Measurements from ENCODE around the gene IL26. TPM values are rescaled to one million over a fixed set of nuclear protein-coding genes. Genes with fewer than 3 reads are reported as not detected.

The IL26 gene
- polyA plus RNA-seq, 2 of the 4 experiments (the other 2 are of a cell fraction) = not detected

DNA sequence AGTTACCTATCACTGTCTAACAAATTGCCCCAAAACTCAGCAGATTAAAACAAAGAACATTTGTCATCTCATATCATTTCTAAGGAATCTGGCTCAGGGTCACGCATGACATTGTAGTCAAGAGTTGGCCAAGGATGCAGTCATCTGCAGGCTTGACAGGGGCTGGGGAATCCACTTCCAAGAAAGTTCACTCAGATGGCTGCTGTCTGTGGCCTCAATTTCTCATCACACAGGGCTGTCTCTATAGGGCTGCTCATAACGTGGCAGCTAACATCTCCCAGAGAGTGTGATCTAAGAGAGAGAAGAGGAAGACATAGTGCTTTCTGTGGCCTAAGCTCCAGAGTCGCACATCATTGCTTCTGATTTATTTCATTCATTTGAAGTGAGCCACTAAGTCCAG is 44.7 kb upstream of the IL26 start:
- H3K9me3 ChIP-seq = no peaks in the 10 kb centered on the region
- ChIA-PET CTCF (no interaction called here), POLR2A (no interaction called here)
- 57% methylated on average over 3 of the region's 3 CpGs for WGBS (ENCODE audit: missing lambda C conversion rate)
- H3K27ac ChIP-seq = no peak overlapping the region
- FAIRE-seq (no peak), ATAC-seq (no peak), DNase-seq (ENCODE audit: low read depth in 1 of 2, low spot score in 1 of 2) (no peak)
- no peak overlapping the region for H3K4me2 ChIP-seq
- no peak overlapping the region for H3K4me3 ChIP-seq
- no peak for TF ChIP-seq CHD4 (IDR thresholded peaks at IDR 0.05; ENCODE audit: borderline replicate concordance)
- TF ChIP-seq KDM1A (IDR thresholded peaks at IDR 0.05; ENCODE audit: low read depth) = no peak
- TF ChIP-seq, protein P1, sequence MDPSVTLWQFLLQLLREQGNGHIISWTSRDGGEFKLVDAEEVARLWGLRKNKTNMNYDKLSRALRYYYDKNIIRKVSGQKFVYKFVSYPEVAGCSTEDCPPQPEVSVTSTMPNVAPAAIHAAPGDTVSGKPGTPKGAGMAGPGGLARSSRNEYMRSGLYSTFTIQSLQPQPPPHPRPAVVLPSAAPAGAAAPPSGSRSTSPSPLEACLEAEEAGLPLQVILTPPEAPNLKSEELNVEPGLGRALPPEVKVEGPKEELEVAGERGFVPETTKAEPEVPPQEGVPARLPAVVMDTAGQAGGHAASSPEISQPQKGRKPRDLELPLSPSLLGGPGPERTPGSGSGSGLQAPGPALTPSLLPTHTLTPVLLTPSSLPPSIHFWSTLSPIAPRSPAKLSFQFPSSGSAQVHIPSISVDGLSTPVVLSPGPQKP (IDR thresholded peaks at IDR 0.05; ENCODE audit: low read depth, low read length) = no peak
- no peak for TF ChIP-seq NFE2L2 (conservative IDR thresholded peaks at IDR 0.05; ENCODE audit: low read length)
- no peak for TF ChIP-seq NR3C1 (IDR thresholded peaks at IDR 0.05)
- TF ChIP-seq HOXB13 (CRISPR knock-in tag; IDR thresholded peaks at IDR 0.05; ENCODE audit: low read depth) = no peak
- no peak for TF ChIP-seq MAFK (IDR thresholded peaks at IDR 0.05; ENCODE audit: partially characterized antibody)
- TF ChIP-seq, protein P2, sequence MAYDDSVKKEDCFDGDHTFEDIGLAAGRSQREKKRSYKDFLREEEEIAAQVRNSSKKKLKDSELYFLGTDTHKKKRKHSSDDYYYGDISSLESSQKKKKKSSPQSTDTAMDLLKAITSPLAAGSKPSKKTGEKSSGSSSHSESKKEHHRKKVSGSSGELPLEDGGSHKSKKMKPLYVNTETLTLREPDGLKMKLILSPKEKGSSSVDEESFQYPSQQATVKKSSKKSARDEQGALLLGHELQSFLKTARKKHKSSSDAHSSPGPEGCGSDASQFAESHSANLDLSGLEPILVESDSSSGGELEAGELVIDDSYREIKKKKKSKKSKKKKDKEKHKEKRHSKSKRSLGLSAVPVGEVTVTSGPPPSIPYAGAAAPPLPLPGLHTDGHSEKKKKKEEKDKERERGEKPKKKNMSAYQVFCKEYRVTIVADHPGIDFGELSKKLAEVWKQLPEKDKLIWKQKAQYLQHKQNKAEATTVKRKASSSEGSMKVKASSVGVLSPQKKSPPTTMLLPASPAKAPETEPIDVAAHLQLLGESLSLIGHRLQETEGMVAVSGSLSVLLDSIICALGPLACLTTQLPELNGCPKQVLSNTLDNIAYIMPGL (CRISPR knock-in tag; IDR thresholded peaks at IDR 0.05; ENCODE audit: borderline replicate concordance) = no peak
- TF ChIP-seq, protein P3, sequence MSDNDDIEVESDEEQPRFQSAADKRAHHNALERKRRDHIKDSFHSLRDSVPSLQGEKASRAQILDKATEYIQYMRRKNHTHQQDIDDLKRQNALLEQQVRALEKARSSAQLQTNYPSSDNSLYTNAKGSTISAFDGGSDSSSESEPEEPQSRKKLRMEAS (IDR thresholded peaks at IDR 0.05) = no peak
- TF ChIP-seq CHD2 (IDR thresholded peaks at IDR 0.05; ENCODE audit: low read length, partially characterized antibody) = no peak
- TF ChIP-seq KDM5A (IDR thresholded peaks at IDR 0.05) = no peak
- no peak for TF ChIP-seq ZSCAN20 (CRISPR knock-in tag; IDR thresholded peaks at IDR 0.05)
- TF ChIP-seq ZFP36 (IDR thresholded peaks at IDR 0.05; ENCODE audit: borderline replicate concordance, partially characterized antibody) = no peak
- H3K4me1 ChIP-seq = no peaks in the 10 kb centered on the region

DNA sequence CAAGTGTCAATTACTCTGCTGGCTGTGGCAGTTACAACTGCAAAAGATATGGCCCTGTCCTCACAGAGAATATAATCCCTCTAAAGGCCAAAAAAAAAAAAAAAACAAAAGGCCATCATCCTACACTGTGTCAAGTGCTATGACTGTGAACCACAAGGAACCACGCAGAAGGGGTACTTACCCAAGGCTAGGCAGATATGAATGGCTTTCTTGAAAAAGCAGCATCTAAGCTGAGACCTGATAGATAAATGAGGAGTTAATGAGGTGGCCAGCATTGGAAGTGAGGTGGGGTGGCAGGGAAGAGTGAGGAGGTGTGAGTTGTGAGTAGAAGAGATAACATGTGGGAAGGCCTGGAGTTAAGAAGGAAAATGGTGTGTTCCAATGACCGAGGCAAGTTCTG is 44.2 kb upstream of the IL26 start:
- TF ChIP-seq MAFK (IDR thresholded peaks at IDR 0.05; ENCODE audit: partially characterized antibody) = no peak
- TF ChIP-seq CEBPB (IDR thresholded peaks at IDR 0.05) = no peak
- TF ChIP-seq, protein P4, sequence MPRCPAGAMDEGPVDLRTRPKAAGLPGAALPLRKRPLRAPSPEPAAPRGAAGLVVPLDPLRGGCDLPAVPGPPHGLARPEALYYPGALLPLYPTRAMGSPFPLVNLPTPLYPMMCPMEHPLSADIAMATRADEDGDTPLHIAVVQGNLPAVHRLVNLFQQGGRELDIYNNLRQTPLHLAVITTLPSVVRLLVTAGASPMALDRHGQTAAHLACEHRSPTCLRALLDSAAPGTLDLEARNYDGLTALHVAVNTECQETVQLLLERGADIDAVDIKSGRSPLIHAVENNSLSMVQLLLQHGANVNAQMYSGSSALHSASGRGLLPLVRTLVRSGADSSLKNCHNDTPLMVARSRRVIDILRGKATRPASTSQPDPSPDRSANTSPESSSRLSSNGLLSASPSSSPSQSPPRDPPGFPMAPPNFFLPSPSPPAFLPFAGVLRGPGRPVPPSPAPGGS (IDR thresholded peaks at IDR 0.05) = no peak
- TF ChIP-seq HOXB13 (CRISPR knock-in tag; IDR thresholded peaks at IDR 0.05; ENCODE audit: low read depth) = no peak
- TF ChIP-seq, protein P5, sequence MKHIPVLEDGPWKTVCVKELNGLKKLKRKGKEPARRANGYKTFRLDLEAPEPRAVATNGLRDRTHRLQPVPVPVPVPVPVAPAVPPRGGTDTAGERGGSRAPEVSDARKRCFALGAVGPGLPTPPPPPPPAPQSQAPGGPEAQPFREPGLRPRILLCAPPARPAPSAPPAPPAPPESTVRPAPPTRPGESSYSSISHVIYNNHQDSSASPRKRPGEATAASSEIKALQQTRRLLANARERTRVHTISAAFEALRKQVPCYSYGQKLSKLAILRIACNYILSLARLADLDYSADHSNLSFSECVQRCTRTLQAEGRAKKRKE (CRISPR knock-in tag; IDR thresholded peaks at IDR 0.05; ENCODE audit: low read depth) = no peak
- TF ChIP-seq ZSCAN20 (CRISPR knock-in tag; IDR thresholded peaks at IDR 0.05) = no peak
- TF ChIP-seq EHF (CRISPR knock-in tag; IDR thresholded peaks at IDR 0.05) = no peak
- no peak for TF ChIP-seq JUNB (IDR thresholded peaks at IDR 0.05)
- TF ChIP-seq RAD21 (conservative IDR thresholded peaks at IDR 0.05 in 1 of 2, IDR thresholded peaks at IDR 0.05 in 1 of 2) = no peak
- no peak for TF ChIP-seq ZFP36 (IDR thresholded peaks at IDR 0.05; ENCODE audit: borderline replicate concordance, partially characterized antibody)
- TF ChIP-seq, protein P6, sequence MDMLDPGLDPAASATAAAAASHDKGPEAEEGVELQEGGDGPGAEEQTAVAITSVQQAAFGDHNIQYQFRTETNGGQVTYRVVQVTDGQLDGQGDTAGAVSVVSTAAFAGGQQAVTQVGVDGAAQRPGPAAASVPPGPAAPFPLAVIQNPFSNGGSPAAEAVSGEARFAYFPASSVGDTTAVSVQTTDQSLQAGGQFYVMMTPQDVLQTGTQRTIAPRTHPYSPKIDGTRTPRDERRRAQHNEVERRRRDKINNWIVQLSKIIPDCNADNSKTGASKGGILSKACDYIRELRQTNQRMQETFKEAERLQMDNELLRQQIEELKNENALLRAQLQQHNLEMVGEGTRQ (IDR thresholded peaks at IDR 0.05) = no peak
- ChIA-PET POLR2A (no interaction called here), CTCF (no interaction called here)
- no peak for ATAC-seq
- Histone ChIP-seq H3K27ac (no peak overlapping the region), H3K9me3 (no peaks in the 10 kb centered on the region), H3K4me1 (no peaks in the 10 kb centered on the region), H3K4me2 (no peak overlapping the region), H3K4me3 (no peak overlapping the region)
- 45% methylated on average over 2 of the region's 2 CpGs for WGBS (ENCODE audit: missing lambda C conversion rate)
- no peak for FAIRE-seq
- no peak for DNase-seq (ENCODE audit: low read depth in 1 of 2, low spot score in 1 of 2)

Data from A549 (cell line).